Measurements from ENCODE around the gene ASXL2. TPM values are rescaled to one million over a fixed set of nuclear protein-coding genes. Genes with fewer than 3 reads are reported as not detected.

ASXL2 gene
- polyA plus RNA-seq, 1 donor: 11.4 TPM

DNA sequence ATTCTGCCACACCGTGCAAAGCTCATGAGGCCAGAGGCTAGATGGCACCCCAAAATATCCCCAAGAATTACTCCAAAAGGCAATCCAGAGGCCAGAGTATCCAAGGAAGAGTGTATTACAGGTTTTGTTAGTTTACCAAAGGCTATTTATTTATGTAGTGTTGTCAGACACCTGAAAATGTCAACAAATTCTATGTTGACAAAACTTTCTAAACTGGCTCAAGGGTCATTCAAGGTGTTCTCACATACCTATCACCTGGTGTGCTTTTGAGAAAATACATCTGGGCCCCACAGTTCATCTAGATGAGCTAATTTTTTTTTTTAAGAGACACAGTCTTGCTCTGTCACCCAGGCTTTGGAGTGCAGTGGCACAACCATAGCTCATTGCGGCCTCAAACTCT lies 192.5 kb downstream of the ASXL2 start:
- DNase-seq: no peak

DNA sequence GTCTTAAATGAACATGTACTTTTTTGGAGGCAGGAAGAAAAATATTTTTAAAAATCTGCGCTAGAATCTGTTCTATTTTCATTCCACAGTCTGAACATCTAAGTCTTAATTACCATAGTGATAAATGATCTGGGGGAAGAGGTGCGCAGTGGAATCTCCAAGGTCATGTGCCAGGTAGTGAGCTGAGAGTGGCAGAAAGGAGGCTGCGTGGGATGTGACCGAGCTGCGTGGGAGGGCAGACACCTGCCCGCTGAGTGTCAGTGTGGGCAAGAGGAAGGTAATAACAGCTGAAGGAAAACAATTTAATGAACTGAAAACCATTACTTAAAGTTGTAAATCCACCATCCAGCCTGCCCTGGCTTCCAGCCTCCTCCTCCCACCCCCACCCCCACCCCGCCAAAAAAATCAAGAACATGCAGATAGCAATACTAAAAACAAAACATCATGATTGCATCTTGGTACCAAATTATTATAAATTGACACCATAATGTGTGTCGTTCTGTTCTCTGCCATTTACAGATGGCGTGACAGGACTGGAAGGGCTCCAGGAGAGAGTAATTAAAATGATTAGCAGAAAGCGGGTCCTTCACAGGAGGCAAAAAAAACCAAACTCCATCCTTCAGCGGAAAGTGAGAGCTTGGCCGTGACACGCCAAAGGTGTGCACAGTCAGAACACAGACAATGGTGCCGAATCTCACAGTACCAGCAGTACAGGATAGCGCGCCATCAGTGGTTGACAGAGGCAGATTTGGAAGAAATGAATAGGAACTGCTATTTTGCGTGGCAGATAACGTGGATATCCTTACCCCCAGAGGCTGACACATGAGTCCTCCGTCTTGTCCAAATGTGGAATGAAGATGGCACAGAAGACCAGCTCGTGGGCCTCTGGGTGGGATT lies 193.5 kb downstream of the ASXL2 start:
- no peak for DNase-seq

Other genes with a start within 250 kb of the ASXL2 start
- 4.7 TPM for gene DTNB, start 204.9 kb downstream of the ASXL2 start, polyA plus RNA-seq (ENCODE audit: insufficient read length)
- gene KIF3C, start 104.0 kb upstream of the ASXL2 start, polyA plus RNA-seq (ENCODE audit: insufficient read length): 9.5 TPM
- 95.1 TPM for gene RAB10, start 155.6 kb upstream of the ASXL2 start, polyA plus RNA-seq (ENCODE audit: insufficient read length)

Measured in hindlimb muscle (tissue), 1 donor.